Thyroid gland (tissue), 4 donors: ENCODE data around the gene SERHL2.
"Not testable (repeated sequence)": the region's sequence is repeated elsewhere in the genome, so short reads cannot be mapped to it uniquely, and the experiment has no call there.

Experiments
- POLR2A ChIP-seq, 2 donors: fragments of 450-650 bp; IDR thresholded peaks; one replicate each; pipeline ENCODE4 v1.6.1; 2017; ENCODE audit warnings: antibody characterized with exemption in 2 of 2, mild to moderate bottlenecking in 2 of 2, moderate library complexity in 1 of 2
- TF ChIP-seq, protein P1 (sequence below), 6 experiments: fragments of 200-600 bp in 3 of 6; fragments of 450-650 bp in 3 of 6; sonication (generic) in 3 of 6; IDR thresholded peaks; one replicate each; pipeline ENCODE4 v1.5.1; 2016 to 2019; ENCODE audit warnings: antibody characterized with exemption in 6 of 6, mild to moderate bottlenecking in 2 of 6, inconsistent platforms in 1 of 6, moderate library complexity in 1 of 6

- TF ChIP-seq, protein P1, sequence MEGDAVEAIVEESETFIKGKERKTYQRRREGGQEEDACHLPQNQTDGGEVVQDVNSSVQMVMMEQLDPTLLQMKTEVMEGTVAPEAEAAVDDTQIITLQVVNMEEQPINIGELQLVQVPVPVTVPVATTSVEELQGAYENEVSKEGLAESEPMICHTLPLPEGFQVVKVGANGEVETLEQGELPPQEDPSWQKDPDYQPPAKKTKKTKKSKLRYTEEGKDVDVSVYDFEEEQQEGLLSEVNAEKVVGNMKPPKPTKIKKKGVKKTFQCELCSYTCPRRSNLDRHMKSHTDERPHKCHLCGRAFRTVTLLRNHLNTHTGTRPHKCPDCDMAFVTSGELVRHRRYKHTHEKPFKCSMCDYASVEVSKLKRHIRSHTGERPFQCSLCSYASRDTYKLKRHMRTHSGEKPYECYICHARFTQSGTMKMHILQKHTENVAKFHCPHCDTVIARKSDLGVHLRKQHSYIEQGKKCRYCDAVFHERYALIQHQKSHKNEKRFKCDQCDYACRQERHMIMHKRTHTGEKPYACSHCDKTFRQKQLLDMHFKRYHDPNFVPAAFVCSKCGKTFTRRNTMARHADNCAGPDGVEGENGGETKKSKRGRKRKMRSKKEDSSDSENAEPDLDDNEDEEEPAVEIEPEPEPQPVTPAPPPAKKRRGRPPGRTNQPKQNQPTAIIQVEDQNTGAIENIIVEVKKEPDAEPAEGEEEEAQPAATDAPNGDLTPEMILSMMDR (IDR thresholded peaks at IDR 0.05) = peak in 2 of 6 experiments; percentile 5 to 33
- not testable (repeated sequence) for TF ChIP-seq POLR2A (IDR thresholded peaks at IDR 0.05)
These were observed 1.5 kb upstream of the SERHL2 start for GRCh38 chr22:42552294-42552647.
